HG02642 (cell line): ENCODE results near the gene ASL.
"Not testable (repeated sequence)": the region's sequence is repeated elsewhere in the genome, so short reads cannot be mapped to it uniquely, and the experiment has no call there.

Experiments used
- ATAC-seq: cut with Tn5 transposase; IDR thresholded peaks from one replicate; pipeline ENCODE4 v1.9.1; 2021; ENCODE audit warnings: mild to moderate bottlenecking; ENCODE audit not compliant: unreplicated experiment, poor library complexity

ASL gene

DNA sequence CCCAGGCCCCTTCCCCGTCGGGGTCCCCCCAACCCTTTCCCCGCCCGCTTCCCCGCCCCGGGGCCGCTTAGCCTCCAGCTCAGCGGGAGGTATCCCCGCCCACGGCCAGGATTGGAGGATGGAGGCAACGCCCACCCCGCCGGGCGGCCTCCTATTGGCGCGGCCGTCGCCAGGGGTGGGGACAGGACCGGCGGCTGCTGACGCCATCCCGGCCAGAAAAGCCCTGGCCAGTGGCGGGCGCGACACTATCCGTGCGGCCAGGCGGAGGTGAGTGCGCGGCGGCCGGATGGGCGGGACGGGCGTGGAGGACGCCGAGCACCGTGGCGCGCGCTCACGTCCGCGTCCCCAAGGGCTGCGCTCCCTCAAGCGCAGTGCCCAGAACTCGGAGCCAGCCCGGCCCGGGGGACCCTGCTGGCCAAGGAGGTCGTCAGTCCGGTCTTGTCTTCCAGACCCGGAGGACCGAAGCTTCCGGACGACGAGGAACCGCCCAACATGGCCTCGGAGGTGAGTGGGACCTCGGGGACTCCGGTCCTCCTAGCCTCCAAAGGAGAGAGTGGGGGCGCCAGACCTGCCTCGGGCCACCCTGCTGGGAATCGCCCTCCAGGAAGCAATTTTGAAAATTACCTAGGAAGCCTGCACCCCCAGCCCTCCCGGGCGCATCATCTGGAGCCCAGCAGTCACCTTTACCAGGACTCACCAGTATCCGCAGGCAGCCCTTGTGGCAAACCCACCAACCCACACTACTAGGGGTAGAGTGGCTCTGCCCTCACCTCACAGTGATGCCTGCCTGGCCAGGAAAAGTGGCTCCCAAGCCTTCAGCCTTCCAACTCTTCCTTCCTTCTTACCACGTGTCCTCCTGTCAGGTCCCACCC is at the start of gene ASL:
Gene ASL (plus strand): TSS at position 230 of the 872 bp plus-strand sequence. CDS start 263 bp downstream, at position 493.
- peak; percentile 99 for ATAC-seq

DNA sequence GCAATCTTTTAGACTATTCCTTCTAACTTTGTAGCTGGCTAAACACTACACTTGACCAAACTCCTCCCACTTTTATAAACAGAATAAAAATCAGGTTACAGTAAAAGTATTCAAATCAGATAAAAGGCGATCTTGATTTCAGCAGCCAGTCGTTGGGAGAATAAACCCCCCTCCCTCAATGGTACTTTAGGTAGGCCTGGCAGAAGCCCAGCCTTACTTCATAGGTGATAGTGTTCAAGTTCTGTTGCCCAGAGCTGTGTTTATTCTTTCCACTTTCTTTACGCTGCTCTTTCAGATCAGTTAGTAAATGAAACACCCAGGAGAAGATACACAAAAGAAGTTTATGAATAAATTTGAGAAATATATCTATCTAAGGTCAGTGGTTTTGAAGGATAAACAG is 47.3 kb upstream of the ASL start:
- not testable (repeated sequence) for ATAC-seq

DNA sequence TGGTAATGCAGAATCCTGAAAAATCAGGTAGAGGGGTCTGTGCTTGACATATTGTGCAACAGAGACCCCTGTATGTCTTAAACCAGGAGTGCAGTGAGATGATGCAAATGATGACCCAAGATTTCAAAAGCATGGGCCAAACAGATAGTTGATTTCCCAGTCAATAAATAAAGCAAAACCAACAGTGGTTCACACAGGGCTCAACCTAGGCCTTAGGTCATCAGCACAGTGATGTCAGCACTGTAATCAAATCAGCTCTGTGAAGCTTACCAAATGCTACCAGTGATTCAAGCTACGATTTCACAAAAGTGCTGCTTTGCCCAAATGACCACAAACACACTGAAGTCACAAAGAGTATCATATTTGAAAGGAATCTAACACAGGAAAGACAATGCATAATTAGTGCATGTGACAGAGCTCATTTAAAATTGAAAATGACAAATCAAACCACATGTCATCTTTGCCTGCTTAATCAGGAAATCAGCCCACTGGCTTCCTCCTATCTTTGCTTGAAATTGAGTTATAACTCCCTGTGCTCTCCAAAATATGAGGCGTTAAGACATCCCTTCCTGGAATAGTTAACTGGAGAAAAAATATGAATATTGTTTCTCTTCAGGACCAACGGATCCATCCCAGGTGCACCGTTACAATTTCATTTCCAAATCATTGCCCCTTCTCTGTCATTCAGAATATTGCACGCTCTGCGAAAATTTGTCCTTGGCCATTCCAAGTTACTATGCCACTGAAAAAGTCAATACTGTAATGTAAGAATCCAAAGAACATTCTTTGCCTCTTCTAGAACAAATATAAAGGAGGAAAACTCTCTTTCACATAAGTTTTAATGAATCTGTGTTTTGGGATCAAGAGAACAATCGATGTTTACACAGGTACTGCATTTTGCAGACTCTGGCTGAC is 41.9 kb upstream of the ASL start:
- ATAC-seq = no peak

DNA sequence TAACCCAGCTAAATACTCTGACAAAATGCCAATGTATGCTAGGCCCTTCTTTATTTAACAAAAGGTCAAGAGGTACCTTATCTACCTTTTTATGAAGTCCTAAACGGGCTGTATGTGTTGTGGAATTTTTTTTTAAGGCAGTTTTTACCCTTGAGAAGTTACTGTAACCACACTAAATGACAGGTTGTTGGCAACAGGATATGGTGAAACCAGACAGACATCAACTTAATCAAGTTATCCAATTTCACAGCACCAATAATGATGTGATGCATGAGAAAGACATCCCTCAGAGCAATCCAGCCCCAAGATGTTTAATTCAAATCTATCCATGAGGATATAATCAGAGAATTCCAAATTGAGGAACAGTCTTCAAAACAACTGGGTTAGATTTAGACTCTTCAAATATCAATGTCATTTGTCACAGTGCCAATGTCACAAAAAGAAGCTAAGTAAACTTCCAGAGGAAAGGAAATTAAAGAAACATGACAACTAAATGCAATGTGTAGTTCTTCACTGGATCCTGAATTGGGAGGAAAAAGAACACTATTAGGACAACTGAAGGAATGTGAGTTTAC is 41.1 kb upstream of the ASL start:
- ATAC-seq = not testable (repeated sequence)

DNA sequence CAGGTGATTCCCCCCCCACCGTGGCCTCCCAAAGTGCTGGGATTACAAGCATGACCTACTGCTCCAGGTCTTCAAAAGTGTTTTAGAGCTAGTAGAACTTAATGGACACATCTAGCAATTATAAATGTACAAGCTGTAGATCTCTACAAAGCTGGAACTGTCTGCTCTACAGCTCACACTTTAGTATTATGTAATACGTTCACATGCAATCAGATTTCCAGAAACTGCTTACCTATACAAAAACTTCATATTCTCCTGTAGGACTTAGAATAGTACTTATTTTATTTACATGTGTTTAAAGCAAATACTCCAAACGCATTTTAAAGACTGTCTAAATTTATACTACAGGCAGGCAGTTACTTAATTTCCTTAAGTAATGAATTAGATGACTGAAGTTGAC is 39.2 kb upstream of the ASL start:
- ATAC-seq = no peak

DNA sequence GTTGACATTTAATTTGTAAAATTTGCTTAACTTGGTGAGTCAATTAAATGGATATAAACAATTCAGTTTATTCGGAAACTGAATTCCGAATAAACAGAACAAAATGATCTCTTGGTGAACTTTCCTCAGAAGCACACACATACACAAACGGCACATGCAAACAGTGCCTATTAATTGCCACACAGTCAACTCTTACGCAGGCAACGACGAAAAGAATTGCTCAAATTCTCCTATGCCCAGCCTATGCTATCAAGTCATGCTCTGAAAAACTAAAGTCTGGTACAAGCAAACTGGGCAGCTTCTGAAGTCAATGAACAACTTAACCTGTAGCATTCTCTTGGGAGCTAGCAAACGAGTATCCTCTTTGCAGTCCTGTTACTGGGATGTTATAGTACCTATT is 38.8 kb upstream of the ASL start:
- ATAC-seq = no peak

DNA sequence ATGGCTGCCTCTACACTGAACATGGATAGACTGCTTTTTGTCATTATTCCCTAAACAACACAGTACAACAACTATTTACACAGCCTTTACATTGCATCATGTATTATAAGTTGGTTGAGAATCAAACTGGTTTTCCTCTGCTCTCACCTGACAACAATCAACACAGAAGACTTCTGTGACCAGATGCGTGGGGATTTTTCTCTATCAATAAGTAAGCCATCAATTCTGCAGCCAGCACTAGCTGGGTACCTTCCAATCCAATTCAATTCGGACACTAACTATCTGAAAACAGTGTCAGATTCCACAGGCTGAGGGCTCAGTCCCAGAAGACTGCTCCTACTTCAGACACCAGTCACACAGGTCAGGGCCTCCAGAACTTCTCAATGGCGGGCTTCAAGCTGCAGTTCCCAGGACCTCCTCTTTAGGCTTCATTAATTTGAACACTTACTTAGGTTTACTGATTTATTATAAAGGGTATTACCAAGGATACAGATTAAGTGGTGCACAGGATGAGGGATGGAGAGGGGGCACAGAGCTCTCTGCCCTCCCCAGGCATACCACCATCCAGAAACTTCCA is 36.4 kb upstream of the ASL start:
- no peak for ATAC-seq

DNA sequence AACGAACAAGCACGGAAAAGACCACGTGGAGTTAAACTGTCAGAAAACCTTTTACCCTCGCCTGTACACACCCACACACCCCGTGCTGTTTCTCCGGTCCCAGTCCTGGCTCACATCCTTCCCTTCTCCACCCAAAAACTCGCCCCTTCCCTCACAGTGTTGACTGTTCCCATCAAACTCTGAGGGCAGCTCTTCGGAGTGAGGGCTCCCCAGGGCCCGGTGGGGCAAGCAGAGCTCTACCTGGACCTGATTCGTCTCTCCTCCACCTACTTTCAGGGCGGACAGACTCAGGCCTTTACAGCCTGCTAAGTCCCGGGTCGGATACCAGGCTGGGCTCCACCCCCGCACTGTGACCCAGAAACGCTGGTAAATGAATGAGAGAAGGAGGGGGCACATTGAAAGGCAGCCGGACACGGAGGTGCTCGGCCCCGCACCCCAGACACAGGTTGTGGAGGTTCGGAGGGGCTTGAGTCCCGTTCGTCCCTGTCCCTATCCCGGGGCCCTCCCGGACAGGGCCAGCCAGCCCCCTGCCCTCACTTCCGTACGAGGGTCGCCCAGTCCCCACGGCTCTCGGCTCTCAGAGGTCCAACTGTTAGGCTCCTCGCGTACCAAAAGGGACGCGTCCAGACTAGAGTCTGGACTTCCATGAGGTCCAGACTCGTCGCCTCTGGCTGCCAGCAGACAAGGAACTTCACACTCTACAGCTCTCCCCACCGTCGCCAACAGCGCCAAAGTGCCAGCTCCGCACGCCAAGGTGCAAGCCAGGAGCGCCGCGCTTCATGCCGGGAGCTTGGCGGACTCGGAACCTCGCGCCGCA is 31.7 kb upstream of the ASL start:
- peak; percentile 50 for ATAC-seq

DNA sequence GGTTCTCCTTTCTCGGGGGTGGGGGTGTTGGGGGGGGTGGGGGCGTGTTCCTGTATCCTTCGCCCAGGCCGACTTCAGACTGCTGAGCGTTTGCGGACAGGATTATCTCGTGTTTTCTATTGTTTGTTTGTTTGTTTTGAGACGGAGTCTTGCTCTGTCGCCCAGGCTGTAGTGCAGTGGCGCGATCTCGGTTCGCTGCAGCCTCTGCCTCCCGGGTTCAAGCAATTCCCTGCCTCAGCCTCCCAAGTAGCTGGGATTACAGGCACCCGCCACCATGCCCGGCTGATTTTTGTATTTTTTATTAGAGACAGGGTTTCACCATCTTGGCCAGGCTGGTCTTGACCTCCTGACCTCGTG is 31.1 kb upstream of the ASL start:
- not testable (repeated sequence) for ATAC-seq

DNA sequence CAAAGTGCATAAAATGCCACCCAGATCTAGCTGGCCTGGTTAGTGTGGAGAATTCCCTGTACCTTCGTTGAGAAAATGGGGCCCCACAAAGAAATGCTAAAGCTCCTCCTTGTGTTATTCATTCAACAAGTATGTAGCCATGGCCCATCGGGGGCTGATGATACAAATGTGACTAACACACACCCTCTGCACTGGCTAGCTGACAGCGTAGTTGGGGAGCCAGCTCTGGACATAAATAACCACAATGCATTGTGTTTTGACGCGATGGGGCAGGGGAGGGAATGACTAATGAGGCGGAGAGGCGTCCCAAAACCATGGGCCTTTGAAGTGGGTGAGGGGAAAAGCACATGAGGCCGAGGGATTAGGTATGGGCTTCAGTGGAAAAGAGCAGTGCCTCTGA is 28.2 kb upstream of the ASL start:
- ATAC-seq = no peak

DNA sequence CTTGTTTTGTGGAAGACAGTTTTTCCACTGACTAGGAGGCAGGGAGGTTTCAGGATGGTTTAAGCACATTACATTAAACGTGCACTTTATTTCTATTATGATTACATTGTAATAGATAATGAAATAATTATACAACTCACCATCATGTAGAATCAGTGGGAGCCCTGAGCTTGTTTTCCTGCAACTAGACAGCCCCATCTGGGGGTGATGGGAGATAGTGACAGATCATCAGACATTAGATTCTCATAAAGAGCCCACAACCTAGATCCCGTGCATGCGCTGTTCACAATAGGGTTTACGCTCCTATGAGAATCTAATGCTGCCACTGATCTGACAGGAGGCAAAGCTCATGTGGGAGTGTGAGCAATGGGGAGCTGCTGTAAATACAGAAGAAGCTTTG is 25.7 kb upstream of the ASL start:
- ATAC-seq = not testable (repeated sequence)

DNA sequence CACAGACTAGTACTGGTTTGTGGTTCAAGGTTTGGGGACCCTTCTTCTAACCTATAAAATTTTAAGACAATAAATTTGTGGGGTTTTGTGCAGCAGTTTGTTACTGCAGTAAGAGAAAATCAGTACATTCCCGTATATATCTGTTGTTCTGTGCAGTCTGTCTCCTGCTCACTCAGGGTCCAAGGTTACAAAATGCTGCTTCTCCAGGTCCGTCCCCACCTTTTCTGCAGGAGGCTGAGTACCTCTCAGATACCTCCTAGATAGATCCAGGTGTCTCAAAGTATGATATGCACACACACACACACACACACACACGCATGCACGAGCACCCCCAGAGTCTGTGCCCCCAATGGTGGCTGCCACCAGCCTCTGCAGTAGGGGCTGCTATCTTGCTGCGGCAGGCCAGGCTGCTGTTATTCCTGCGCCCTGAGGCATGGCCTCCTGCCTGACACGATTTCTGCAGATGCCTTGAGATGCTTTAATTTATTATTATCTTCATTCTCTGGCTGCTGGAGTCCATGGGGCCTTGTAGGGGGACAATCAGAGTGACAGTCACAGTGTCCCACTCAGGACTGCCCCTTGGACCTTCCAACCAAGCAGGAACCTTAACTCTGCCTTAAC is 25.2 kb upstream of the ASL start:
- ATAC-seq = no peak

DNA sequence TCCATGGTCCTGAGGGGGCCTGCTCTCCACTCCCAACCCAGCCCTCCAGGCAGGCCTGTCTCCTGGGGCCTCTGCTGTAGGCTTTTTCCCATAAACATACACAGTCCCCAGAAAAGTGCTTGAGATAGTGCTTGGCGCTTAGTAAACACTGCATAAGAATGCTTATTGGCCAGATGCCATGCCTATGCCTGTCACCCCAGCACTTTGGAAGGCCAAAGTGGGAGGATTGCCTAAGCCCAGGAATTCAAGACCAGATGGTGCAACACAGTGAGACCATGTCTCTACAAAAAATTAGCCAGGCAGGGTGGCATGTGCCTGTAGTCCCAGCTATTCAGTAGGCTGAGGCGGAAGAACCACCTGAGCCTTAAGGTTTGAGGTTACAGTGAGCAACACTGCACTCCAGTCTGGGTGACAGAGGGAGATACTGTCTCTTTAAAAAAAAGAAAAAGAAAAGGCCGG is 24.6 kb upstream of the ASL start:
- no peak for ATAC-seq

DNA sequence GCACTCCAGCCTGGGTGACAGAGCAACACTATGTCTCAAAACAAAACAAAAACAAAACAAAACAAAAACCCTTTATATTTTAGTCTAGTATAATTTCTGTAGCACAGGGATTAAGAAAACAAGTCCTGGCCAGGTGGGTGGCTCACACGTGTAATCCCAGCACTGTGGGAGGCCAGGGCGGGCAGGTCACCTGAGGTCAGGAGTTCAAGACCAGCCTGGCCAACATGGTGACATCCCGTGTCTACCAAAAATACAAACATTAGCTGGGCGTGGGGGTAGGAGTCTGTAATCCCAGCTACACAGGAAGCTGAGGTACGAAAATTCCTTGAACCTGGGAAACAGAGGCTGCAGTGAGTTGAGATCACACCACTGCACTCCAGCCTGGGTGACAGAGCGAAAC is 23.2 kb upstream of the ASL start:
- no peak for ATAC-seq

DNA sequence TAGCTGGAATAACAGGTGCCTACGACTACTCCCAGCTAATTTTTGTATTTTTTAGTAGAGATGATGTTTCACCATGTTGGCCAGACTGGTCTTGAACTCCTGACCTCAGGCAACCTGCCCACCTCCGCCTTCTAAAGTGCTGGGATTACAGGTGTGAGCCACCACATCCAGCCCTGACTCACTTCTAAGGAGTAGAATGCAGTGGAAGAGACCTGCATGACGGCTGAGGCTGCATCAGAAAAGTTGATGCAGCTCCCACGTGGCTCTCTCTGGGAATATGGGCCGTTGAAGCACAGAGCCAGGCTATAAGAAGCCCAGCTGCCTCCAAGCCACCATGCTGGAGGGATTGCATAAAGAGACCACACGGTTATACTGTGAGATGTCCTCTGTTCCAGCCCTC is 21.6 kb upstream of the ASL start:
- ATAC-seq = no peak

DNA sequence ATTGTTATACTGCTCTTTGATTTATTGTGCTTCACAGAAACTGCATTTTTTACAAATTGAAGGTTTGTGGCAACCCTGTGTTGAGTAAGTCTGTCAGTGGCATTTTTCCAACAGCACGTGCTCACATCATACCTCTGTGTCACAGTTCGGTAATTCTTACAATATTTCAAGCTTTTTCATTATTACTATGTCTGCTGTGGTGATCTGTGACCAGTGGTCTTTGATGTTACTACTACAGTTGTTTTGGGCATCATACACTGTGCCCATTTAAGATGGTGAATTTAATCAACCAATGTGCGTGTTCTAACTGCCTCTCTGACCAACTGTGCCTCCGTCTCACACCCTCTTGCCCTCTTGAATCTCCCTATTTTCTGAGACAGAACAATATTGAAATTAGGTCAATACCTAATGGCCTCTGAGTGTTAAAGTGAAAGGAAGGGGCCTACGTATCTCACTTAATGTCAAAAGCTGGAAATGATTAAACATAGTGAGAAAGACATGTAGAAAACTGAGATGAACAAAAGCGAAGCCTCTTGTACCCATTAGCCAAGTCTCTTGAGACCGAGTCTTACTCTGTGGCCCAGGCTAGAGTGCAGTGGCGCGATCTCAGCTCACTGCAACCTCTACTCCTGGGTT is 20.2 kb upstream of the ASL start:
- peak; percentile 81 for ATAC-seq

DNA sequence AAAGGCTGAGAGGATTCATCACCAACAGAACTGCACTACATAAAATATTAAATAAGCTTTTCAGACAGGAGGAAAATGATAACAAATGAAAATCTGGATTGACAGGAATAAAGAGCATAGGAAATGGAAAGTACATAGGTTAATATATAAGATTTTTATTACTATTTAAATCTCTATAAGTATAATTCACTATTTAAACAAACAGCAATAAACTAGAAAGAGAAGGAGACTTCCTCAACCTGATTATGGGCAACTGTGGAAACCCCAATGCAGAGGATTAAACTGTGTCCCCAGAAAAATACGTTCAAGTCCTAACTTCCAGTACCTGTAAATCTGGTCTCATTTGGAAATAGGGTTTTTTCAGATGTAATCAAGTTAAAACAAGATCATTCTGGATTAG is 14.8 kb upstream of the ASL start:
- ATAC-seq = no peak

DNA sequence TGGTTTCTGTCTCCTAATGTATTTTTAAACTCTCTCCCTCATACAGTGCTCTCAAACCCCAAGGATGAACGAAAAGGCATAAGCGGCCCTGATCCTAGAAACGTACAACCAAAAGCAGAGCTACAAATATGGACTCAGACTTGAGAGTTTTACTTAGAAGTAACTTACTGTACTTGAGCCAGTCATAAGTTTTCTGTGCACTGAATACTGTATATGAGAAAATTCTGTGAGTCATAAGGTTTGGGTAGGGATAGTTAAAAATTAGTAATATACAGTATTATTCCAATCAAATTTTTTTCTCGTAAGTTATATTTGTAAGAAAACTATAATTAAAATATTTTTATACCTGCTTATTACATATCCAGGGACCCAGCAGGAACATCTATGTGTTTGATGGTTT is 5.9 kb upstream of the ASL start:
- ATAC-seq = no peak

DNA sequence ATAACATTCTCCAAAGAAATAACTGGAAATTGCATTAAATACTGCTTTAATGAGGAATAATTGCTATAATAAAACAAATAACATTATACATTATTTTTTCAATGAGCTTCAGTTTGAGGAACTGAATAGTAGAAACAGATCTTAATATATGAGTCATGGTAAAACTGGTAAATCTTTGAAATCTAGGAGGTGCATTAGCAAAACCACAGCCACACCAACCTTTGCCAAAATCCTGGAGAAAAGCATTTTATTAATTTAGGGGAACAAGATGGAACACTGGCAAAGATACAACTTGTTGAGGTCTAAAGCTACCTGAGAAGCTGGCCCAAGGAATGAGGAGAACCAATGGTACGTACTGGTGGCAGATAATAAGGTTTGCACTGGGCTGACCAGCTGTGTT is 5.4 kb upstream of the ASL start:
- no peak for ATAC-seq
